GM12872 (cell line): Measurements from ENCODE around the gene ZC3H12C.

Experiments
- CTCF ChIP-seq: IDR thresholded peaks from 3 replicates; pipeline ENCODE4 v1.5.1; 2011; ENCODE audit warnings: low read depth, mild to moderate bottlenecking, low read length, moderate library complexity; ENCODE audit not compliant: insufficient read depth

ZC3H12C gene

DNA sequence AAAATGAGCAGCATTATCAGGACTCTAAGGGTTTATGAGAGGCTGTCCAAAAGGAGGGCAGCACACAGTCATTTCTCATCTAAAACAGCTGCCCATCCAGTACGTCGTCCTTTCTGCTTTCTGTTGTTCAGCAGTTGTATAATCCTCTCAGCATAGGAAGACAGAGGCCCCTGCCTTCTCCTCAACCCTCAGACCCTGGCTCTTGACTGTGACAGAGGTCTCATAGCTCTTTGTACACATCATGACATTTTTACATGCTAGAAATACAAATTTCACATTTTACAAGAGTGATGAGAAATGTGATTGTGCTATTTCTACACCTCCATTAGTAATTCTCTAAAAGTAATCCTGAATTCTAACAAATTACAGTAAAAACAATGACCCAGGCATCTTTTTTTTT, 36.2 kb upstream of the ZC3H12C start:
- no peak for TF ChIP-seq CTCF

GRCh38 chr11:110059706-110060463, 33.3 kb upstream of the ZC3H12C start:
- no peak for TF ChIP-seq CTCF

DNA sequence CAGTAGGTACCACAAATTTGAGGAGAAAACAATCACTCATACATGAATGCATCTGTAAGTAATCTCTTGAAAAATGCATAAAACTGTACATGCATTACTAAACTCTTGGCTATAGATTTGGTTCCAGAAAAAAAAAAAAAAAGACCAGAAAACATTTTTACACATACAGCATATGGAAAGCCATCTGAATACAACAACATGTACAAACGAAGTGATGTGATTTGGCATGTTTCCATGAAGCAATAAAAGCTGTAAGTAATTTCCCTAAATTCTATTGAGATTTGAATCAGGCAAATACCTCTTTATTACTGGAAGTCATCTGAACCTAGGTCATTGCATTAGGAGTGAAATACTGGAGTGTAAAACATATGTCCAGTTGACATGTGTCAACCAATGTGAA, 31.9 kb upstream of the ZC3H12C start:
- TF ChIP-seq CTCF: no peak

GRCh38 chr11:110062247-110062646, 30.9 kb upstream of the ZC3H12C start:
- TF ChIP-seq CTCF: no peak

GRCh38 chr11:110065189-110065588, 28.0 kb upstream of the ZC3H12C start:
- TF ChIP-seq CTCF: no peak

- no peak for TF ChIP-seq CTCF
Measured at GRCh38 chr11:110069158-110069737, 23.9 kb upstream of the ZC3H12C start.

DNA sequence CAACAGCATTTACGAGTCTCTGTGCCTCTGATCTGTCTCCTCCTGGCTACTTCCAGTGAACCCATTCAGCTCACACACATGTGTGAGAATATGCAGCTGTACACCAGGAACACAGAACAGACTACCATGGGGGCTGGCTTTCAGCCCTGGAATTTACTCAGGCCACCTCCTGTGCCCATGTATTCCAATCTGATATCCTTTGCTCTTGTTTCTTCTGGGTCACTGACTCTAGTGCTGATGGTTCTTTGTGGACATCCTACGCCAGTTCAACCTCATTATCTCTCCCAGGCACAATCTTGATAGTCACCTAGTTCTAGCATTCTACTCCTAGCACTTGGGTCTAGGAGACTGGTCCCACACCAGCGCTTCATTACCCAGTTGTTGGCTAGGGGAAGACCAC, 23.0 kb upstream of the ZC3H12C start:
- TF ChIP-seq CTCF: no peak
